GM12873 (cell line): ENCODE data around the gene INF2.

ENCODE experiments used
- CTCF ChIP-seq: IDR thresholded peaks from 2 replicates; pipeline ENCODE4 v1.5.1; 2012; ENCODE audit warnings: low read depth, mild to moderate bottlenecking, moderate library complexity, low read length, control low read depth; ENCODE audit not compliant: insufficient read depth; ENCODE audit errors: missing control alignments

INF2 gene

GRCh38 chr14:104768437-104769323, 79.3 kb downstream of the INF2 start:
- peak; percentile 93 for TF ChIP-seq CTCF

- TF ChIP-seq CTCF = no peak
These were observed 80.1 kb downstream of the INF2 start for GRCh38 chr14:104769324-104770071.

- TF ChIP-seq CTCF = no peak
These were observed 80.7 kb downstream of the INF2 start for GRCh38 chr14:104770072-104770579.

GRCh38 chr14:104770851-104771272, 81.4 kb downstream of the INF2 start:
- TF ChIP-seq CTCF = peak; percentile 85

- no peak for TF ChIP-seq CTCF
These were observed 82.0 kb downstream of the INF2 start for GRCh38 chr14:104771374-104771773.
